CD14-positive monocyte (primary cell): ENCODE results near the gene SLC2A6. TPM values are rescaled to one million over a fixed set of nuclear protein-coding genes. Genes with fewer than 3 reads are reported as not detected.

ENCODE experiments used
- DNase-seq, 3 donors: peaks; one replicate each; pipeline ENCODE4 v3.0.0-alpha.2; 2011 to 2022
- H2AFZ ChIP-seq: 2 replicates; pipeline ENCODE4 v1.6.0; 2012; ENCODE audit warnings: mild to moderate bottlenecking, low read depth, low read length, inconsistent platforms; ENCODE audit not compliant: insufficient read depth, poor library complexity, severe bottlenecking
- H3K27ac ChIP-seq, 2 donors: 1 replicate in 1 of 2; 2 replicates in 1 of 2; pipeline ENCODE4 v1.5.1; 2012 to 2013; ENCODE audit warnings: low read length in 2 of 2, control low read depth in 1 of 2, inconsistent platforms in 1 of 2, low read depth in 1 of 2, mild to moderate bottlenecking in 1 of 2
- H3K27me3 ChIP-seq, 2 donors: one replicate each; pipeline versions ENCODE4 v1.6.0 to v1.6.1; 2011 to 2013; ENCODE audit warnings: low read length in 2 of 2; ENCODE audit not compliant: control insufficient read depth in 2 of 2, insufficient read depth in 2 of 2
- H3K36me3 ChIP-seq, 2 donors: replicated peaks in 1 of 2; 1 replicate in 1 of 2; 2 replicates in 1 of 2; pipeline versions ENCODE4 v1.5.1 to v1.6.1; 2012 to 2013; ENCODE audit warnings: low read length in 2 of 2, control low read depth in 1 of 2, inconsistent platforms in 1 of 2, mild to moderate bottlenecking in 1 of 2; ENCODE audit not compliant: insufficient read depth in 2 of 2, control insufficient read depth in 1 of 2
- H3K4me1 ChIP-seq, 2 donors: 1 replicate in 1 of 2; 2 replicates in 1 of 2; pipeline versions ENCODE4 v1.5.1 to v1.6.1; 2012 to 2013; ENCODE audit warnings: low read length in 2 of 2, control low read depth in 1 of 2, inconsistent platforms in 1 of 2, mild to moderate bottlenecking in 1 of 2, moderate library complexity in 1 of 2; ENCODE audit not compliant: insufficient read depth in 2 of 2, control insufficient read depth in 1 of 2
- H3K4me2 ChIP-seq: replicated peaks from 2 replicates; pipeline ENCODE3; 2012; ENCODE audit warnings: low read length, moderate library complexity, mild to moderate bottlenecking; ENCODE audit not compliant: poor library complexity, severe bottlenecking; ENCODE audit errors: extremely low read depth
- H3K4me3 ChIP-seq, 3 experiments: fragments of 200-600 bp in 1 of 3; sonication (generic) in 1 of 3; replicated peaks in 1 of 3; 1 replicate in 2 of 3; 2 replicates in 1 of 3; pipeline ENCODE4 v1.5.1; 2011 to 2013; ENCODE audit warnings: low read length in 3 of 3, mild to moderate bottlenecking in 3 of 3, control low read depth in 2 of 3, low read depth in 2 of 3, inconsistent platforms in 1 of 3, moderate library complexity in 1 of 3
- H3K79me2 ChIP-seq: 2 replicates; pipeline ENCODE4 v1.6.0; 2012; ENCODE audit warnings: mild to moderate bottlenecking, control low read depth, inconsistent platforms, low read length, moderate library complexity; ENCODE audit not compliant: insufficient read depth
- H3K9ac ChIP-seq: 2 replicates; pipeline ENCODE4 v1.6.0; 2017; ENCODE audit warnings: low read length, mild to moderate bottlenecking; ENCODE audit not compliant: insufficient read depth, poor library complexity, severe bottlenecking
- H3K9me3 ChIP-seq, 2 donors: replicated peaks in 1 of 2; 1 replicate in 1 of 2; 2 replicates in 1 of 2; pipeline versions ENCODE4 v1.5.1 to v1.6.1; 2012 to 2013; ENCODE audit warnings: low read length in 2 of 2, control low read depth in 1 of 2; ENCODE audit not compliant: control insufficient read depth in 1 of 2, insufficient read depth in 1 of 2
- H4K20me1 ChIP-seq: 2 replicates; pipeline ENCODE4 v1.6.0; 2012; ENCODE audit warnings: mild to moderate bottlenecking, low read length, control low read depth, moderate library complexity; ENCODE audit not compliant: insufficient read depth
- H3K27ac Mint-ChIP-seq, 7 donors: one replicate each; pipeline ENCODE4 v1.8.0; 2020; ENCODE audit warnings: mild to moderate bottlenecking in 7 of 7, mixed read lengths in 7 of 7, moderate library complexity in 6 of 7, inconsistent platforms in 2 of 7
- H3K27me3 Mint-ChIP-seq, 3 donors: one replicate each; pipeline ENCODE4 v1.8.0; 2021 to 2022; ENCODE audit warnings: low read depth in 3 of 3, mild to moderate bottlenecking in 3 of 3, mixed read lengths in 3 of 3, moderate library complexity in 3 of 3, inconsistent platforms in 1 of 3
- H3K36me3 Mint-ChIP-seq, 2 donors: one replicate each; pipeline ENCODE4 v1.8.0; 2020; ENCODE audit warnings: mixed read lengths in 2 of 2, inconsistent platforms in 1 of 2, mild to moderate bottlenecking in 1 of 2
- H3K4me1 Mint-ChIP-seq: one replicate; pipeline ENCODE4 v1.8.0; 2020; ENCODE audit warnings: mild to moderate bottlenecking, mixed read lengths
- H3K4me3 Mint-ChIP-seq, 2 donors: one replicate each; pipeline ENCODE4 v1.8.0; 2020; ENCODE audit warnings: mild to moderate bottlenecking in 2 of 2, mixed read lengths in 2 of 2, moderate library complexity in 1 of 2
- H3K9me3 Mint-ChIP-seq, 7 donors: one replicate each; pipeline ENCODE4 v1.8.0; 2020 to 2022; ENCODE audit warnings: mixed read lengths in 7 of 7, mild to moderate bottlenecking in 6 of 7, moderate library complexity in 6 of 7, inconsistent platforms in 2 of 7
- WGBS: methylation state at CpG from one replicate; pipeline ENCODE4 v1.1.5; 2013; ENCODE audit warnings: missing lambda C conversion rate; ENCODE audit not compliant: insufficient coverage; 5-methylcytosine and 5-hydroxymethylcytosine counted together
- intact Hi-C, 2 donors: fragments of 100-400 bp; cut with micrococcal nuclease; formaldehyde crosslinking; loops; one replicate each; pipeline versions ENCODE4 v1.15.0 to v1.15.1; 2023
- polyA plus RNA-seq, 3 donors: library from polyadenylated mRNA; depleted of rRNA in 1 of 3; unstranded in 2 of 3; stranded (reverse) in 1 of 3; fragments of 300-500 nt in 2 of 3; fragments of >200 nt in 1 of 3; fragmentation: Illumina TruSeq in 2 of 3; gene quantifications; 1 replicate in 2 of 3; 2 replicates in 1 of 3; pipeline ENCODE4 v1.2.3, GENCODE V29; 2012 to 2021
- TF ChIP-seq, protein P1 (sequence below): fragments of 200-600 bp; IDR thresholded peaks from one replicate; pipeline ENCODE4 v1.8.0; 2022; ENCODE audit warnings: antibody characterized with exemption, mild to moderate bottlenecking

Gene SLC2A6
- polyA plus RNA-seq, 3 donors: 43.2 to 127 (median 60.4) TPM

DNA sequence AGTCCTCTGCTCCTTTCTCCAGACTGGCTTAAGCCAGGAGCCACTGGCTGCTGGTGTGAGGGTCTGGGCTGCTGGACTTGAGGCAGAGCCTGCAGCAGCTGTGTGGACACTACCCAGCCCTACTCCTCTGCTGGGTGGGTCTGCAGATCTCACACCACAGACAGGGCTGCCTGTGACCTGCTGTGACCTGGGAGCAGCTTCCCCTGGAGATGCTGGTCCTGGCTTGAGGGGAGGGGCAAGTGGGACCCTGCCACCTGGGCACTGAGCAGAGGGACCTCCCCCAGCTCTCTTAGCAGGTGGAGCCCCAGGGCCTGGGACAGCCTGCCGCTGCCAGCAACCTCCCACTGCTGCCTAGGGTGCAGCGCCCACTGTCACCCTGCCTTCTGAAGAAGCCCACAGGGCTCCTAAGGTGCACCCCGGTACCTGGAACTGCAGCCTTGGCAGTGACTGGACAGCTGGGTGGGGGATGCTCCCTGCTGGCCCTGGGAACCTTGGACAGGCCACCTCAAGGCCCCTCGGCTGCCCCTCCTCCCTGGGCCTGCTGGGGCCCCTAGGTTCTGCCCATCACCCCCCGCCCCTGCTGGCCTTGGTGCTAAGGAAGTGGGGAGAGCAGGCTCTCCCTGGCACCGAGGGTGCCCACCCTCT, 10.0 kb downstream of the SLC2A6 start:
- intact Hi-C loops: no loop called here
- TF ChIP-seq, protein P1, sequence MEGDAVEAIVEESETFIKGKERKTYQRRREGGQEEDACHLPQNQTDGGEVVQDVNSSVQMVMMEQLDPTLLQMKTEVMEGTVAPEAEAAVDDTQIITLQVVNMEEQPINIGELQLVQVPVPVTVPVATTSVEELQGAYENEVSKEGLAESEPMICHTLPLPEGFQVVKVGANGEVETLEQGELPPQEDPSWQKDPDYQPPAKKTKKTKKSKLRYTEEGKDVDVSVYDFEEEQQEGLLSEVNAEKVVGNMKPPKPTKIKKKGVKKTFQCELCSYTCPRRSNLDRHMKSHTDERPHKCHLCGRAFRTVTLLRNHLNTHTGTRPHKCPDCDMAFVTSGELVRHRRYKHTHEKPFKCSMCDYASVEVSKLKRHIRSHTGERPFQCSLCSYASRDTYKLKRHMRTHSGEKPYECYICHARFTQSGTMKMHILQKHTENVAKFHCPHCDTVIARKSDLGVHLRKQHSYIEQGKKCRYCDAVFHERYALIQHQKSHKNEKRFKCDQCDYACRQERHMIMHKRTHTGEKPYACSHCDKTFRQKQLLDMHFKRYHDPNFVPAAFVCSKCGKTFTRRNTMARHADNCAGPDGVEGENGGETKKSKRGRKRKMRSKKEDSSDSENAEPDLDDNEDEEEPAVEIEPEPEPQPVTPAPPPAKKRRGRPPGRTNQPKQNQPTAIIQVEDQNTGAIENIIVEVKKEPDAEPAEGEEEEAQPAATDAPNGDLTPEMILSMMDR: no peak
- Mint-ChIP-seq H3K27ac (no peak overlapping the region), H3K4me1 (peaks cover 27% of the 10 kb centered on the region), H3K4me3 (no peak overlapping the region), H3K27me3 (peaks cover 1 to 6% (median 3%) of the 10 kb centered on the region in 3 donors), H3K36me3 (peaks cover 14 to 26% of the 10 kb centered on the region in 2 donors), H3K9me3 (no peaks in the 10 kb centered on the region)
- H3K4me3 ChIP-seq: no peak overlapping the region
- DNase-seq: no peak
- H3K36me3 ChIP-seq: peaks cover 26 to 27% of the 10 kb centered on the region in 2 donors
- H2AFZ ChIP-seq: no peak overlapping the region
- 100% methylated on average over 4 of the region's 6 CpGs for WGBS
- no peak overlapping the region for H3K9ac ChIP-seq
- no peaks in the 10 kb centered on the region for H3K9me3 ChIP-seq
- H4K20me1 ChIP-seq: peaks cover 59% of the 10 kb centered on the region
- peaks cover 3% of the 10 kb centered on the region for H3K79me2 ChIP-seq
- peaks cover 38 to 47% of the 10 kb centered on the region in 2 donors for H3K4me1 ChIP-seq
- no peak overlapping the region for H3K4me2 ChIP-seq
- no peak overlapping the region for H3K27ac ChIP-seq
- no peaks in the 10 kb centered on the region for H3K27me3 ChIP-seq

DNA sequence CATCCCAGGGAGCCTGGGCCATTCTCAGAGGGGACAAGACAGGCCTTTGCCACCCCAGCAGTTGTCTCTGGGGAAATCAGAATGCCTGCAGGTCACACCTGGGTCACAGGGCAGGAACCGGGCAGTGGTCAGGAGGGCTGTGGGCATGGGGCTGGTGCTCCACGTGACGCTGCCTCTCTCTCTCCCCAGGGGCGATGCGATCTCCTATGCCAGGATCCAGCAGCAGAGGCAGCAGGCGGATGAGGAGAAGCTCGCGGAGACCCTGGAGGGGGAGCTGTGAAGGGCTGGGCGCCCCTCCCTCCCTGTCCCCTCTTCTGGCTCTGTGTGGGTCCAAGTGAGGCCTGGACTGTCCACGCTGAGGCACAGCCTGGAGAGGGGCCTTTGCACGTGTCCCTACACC, 10.5 kb downstream of the SLC2A6 start:
- no peak overlapping the region for H3K4me3 ChIP-seq
- DNase-seq: no peak
- H3K9me3 Mint-ChIP-seq: no peaks in the 10 kb centered on the region
- TF ChIP-seq, protein P1: no peak
- peaks cover 1 to 6% (median 3%) of the 10 kb centered on the region in 3 donors for H3K27me3 Mint-ChIP-seq
- H3K79me2 ChIP-seq: peaks cover under 1% of the 10 kb centered on the region
- no peak overlapping the region for H3K27ac Mint-ChIP-seq
- no peaks in the 10 kb centered on the region for H3K9me3 ChIP-seq
- intact Hi-C loops: no loop called here
- H3K4me3 Mint-ChIP-seq: no peak overlapping the region
- H3K36me3 ChIP-seq: peaks cover 21% of the 10 kb centered on the region in 2 donors
- H3K4me2 ChIP-seq: no peak overlapping the region
- H3K9ac ChIP-seq: no peak overlapping the region
- peaks cover 33 to 42% of the 10 kb centered on the region in 2 donors for H3K4me1 ChIP-seq
- no peak overlapping the region for H3K27ac ChIP-seq
- peaks cover 54% of the 10 kb centered on the region for H4K20me1 ChIP-seq
- WGBS: 100% methylated on average over 7 of the region's 11 CpGs
- H3K4me1 Mint-ChIP-seq: peaks cover 29% of the 10 kb centered on the region
- H3K36me3 Mint-ChIP-seq: peaks cover 13 to 23% of the 10 kb centered on the region in 2 donors
- no peaks in the 10 kb centered on the region for H3K27me3 ChIP-seq
- no peak overlapping the region for H2AFZ ChIP-seq
